ENCODE data around the gene FANCC.

Gene FANCC

DNA sequence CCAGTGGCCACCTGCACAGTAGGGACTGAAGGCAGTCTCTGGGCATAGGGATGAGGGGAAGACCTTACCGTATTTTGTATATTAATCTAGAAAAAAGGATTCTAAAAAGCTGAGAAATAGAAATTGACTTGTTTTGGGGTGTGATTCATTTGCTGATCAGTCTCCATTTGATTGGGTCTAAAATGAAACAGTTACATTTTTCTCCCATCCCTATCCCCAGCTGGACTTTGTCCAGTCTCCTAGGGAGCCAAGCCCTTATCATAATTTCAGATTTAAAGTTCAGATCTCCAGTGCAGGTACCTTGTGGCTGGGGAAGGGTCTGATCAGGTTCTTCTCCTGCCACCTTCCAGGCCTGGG is 240.8 kb downstream of the FANCC start:
- no peak for DNase-seq (ENCODE audit: low read depth, low spot score)
- Histone ChIP-seq H3K9me3 (ENCODE audit: insufficient read depth, low read length) (no peaks in the 10 kb centered on the region), H3K9ac (ENCODE audit: insufficient read length, low read depth) (no peak overlapping the region), H3K27me3 (ENCODE audit: insufficient read depth, insufficient read length) (no peaks in the 10 kb centered on the region), H3K36me3 (ENCODE audit: insufficient read depth, insufficient read length, low read length) (peaks cover 37% of the 10 kb centered on the region), H3K4me1 (ENCODE audit: insufficient read depth, insufficient read length) (peaks cover 15% of the 10 kb centered on the region), H3K4me3 (ENCODE audit: insufficient read length, low read depth) (no peak overlapping the region)
- TF ChIP-seq ZNF274 (IDR thresholded peaks at IDR 0.05; ENCODE audit: low read depth, low read length) = no peak
- no peak for TF ChIP-seq SUZ12 (IDR thresholded peaks at IDR 0.05; ENCODE audit: extremely low read depth, insufficient read depth, insufficient read length)
- no peak for TF ChIP-seq YY1 (IDR thresholded peaks at IDR 0.05; ENCODE audit: insufficient read depth, insufficient read length)

DNA sequence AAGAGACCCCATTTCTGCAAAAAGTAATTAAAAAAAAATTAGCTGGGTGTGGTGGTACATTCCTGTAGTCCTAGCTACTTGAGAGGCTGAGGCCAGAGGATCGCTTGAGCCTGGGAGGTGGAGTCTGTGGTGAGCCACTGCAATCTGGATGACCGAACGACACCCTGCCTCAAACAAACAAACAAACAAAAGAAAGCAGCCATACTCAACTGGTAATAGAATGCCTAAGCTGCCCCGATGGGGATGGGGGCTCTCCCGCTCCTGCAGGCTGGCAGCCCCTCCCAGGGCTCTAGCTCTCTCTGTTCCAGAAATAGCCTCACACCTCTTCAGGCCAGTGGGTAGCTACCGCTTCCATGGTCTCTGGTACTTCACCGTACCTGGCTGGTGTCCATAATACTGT is 241.8 kb downstream of the FANCC start:
- H3K9ac ChIP-seq (ENCODE audit: insufficient read length, low read depth) = no peak overlapping the region
- no peak for DNase-seq (ENCODE audit: low read depth, low spot score)
- TF ChIP-seq ZNF274 (IDR thresholded peaks at IDR 0.05; ENCODE audit: low read depth, low read length) (no peak), YY1 (IDR thresholded peaks at IDR 0.05; ENCODE audit: insufficient read depth, insufficient read length) (no peak), SUZ12 (IDR thresholded peaks at IDR 0.05; ENCODE audit: extremely low read depth, insufficient read depth, insufficient read length) (no peak)
- H3K36me3 ChIP-seq (ENCODE audit: insufficient read depth, insufficient read length, low read length) = peaks cover 32% of the 10 kb centered on the region
- no peak overlapping the region for H3K4me3 ChIP-seq (ENCODE audit: insufficient read length, low read depth)
- peaks cover 15% of the 10 kb centered on the region for H3K4me1 ChIP-seq (ENCODE audit: insufficient read depth, insufficient read length)
- no peaks in the 10 kb centered on the region for H3K27me3 ChIP-seq (ENCODE audit: insufficient read depth, insufficient read length)
- no peaks in the 10 kb centered on the region for H3K9me3 ChIP-seq (ENCODE audit: insufficient read depth, low read length)

DNA sequence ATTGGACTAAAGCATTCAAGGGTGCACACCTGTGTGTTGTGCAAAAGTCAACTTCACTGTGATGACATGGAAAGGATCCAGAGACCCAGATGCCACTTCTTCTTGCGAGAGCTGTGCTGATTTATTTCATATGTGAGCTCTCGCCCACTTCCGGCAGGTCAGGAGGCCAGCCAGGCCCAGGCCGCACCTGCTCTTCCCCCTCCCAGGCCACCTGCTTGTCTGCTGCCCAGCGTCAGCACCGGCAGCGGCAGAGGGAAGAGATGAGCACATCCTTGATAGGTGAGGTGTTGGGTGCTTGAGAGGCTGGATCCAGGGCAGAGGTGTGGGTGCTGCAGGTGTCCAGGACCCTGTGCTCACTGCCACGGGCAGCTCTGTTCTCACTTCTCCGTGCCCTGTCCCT is 242.9 kb downstream of the FANCC start:
- H3K4me1 ChIP-seq (ENCODE audit: insufficient read depth, insufficient read length) = peaks cover 15% of the 10 kb centered on the region
- no peak for DNase-seq (ENCODE audit: low read depth, low spot score)
- H3K36me3 ChIP-seq (ENCODE audit: insufficient read depth, insufficient read length, low read length) = peaks cover 39% of the 10 kb centered on the region
- H3K27me3 ChIP-seq (ENCODE audit: insufficient read depth, insufficient read length) = no peaks in the 10 kb centered on the region
- no peaks in the 10 kb centered on the region for H3K9me3 ChIP-seq (ENCODE audit: insufficient read depth, low read length)
- no peak overlapping the region for H3K9ac ChIP-seq (ENCODE audit: insufficient read length, low read depth)
- no peak overlapping the region for H3K4me3 ChIP-seq (ENCODE audit: insufficient read length, low read depth)
- TF ChIP-seq ZNF274 (IDR thresholded peaks at IDR 0.05; ENCODE audit: low read depth, low read length) = no peak
- TF ChIP-seq YY1 (IDR thresholded peaks at IDR 0.05; ENCODE audit: insufficient read depth, insufficient read length) = no peak
- TF ChIP-seq SUZ12 (IDR thresholded peaks at IDR 0.05; ENCODE audit: extremely low read depth, insufficient read depth, insufficient read length) = no peak

- no peak overlapping the region for H3K9ac ChIP-seq (ENCODE audit: insufficient read length, low read depth)
- peaks cover 40% of the 10 kb centered on the region for H3K36me3 ChIP-seq (ENCODE audit: insufficient read depth, insufficient read length, low read length)
- DNase-seq (ENCODE audit: low read depth, low spot score) = no peak
- TF ChIP-seq YY1 (IDR thresholded peaks at IDR 0.05; ENCODE audit: insufficient read depth, insufficient read length) = no peak
- no peak for TF ChIP-seq SUZ12 (IDR thresholded peaks at IDR 0.05; ENCODE audit: extremely low read depth, insufficient read depth, insufficient read length)
- TF ChIP-seq ZNF274 (IDR thresholded peaks at IDR 0.05; ENCODE audit: low read depth, low read length) = no peak
- no peaks in the 10 kb centered on the region for H3K27me3 ChIP-seq (ENCODE audit: insufficient read depth, insufficient read length)
- peaks cover 12% of the 10 kb centered on the region for H3K4me1 ChIP-seq (ENCODE audit: insufficient read depth, insufficient read length)
- H3K4me3 ChIP-seq (ENCODE audit: insufficient read length, low read depth) = no peak overlapping the region
- no peaks in the 10 kb centered on the region for H3K9me3 ChIP-seq (ENCODE audit: insufficient read depth, low read length)
Observed at GRCh38 chr9:95073918-95074317, 243.6 kb downstream of the FANCC start.

DNA sequence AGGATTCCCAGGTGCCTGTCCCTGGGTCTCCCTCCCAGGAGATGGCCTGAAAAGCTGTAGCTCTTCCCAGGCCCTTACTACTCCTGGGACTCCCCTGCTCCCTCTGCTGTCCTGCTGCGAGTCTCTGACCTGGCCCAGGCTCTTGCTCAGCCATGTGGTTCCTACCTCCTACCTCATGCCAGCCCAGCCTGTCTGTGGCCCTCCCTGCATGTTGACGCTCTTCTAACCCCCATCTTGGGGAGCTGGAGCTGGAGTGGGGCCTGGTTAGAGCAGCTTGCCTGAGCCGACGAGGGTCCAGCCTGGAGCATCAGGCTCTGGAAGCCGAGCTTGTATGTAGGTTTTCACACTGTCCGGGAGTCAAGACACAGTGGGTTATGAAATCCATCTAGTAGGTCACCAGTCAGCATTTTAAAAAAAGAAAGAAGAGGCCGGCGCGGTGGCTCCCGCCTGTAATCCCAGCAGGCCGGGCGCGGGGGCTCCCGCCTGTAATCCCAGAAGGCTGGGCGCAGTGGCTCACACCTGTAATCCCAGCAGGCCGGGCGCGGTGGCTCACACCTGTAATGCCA is 244.4 kb downstream of the FANCC start:
- Histone ChIP-seq H3K27me3 (ENCODE audit: insufficient read depth, insufficient read length) (no peaks in the 10 kb centered on the region), H3K4me3 (ENCODE audit: insufficient read length, low read depth) (no peak overlapping the region), H3K9me3 (ENCODE audit: insufficient read depth, low read length) (no peaks in the 10 kb centered on the region), H3K4me1 (ENCODE audit: insufficient read depth, insufficient read length) (peaks cover 6% of the 10 kb centered on the region), H3K36me3 (ENCODE audit: insufficient read depth, insufficient read length, low read length) (peaks cover 46% of the 10 kb centered on the region), H3K9ac (ENCODE audit: insufficient read length, low read depth) (no peak overlapping the region)
- TF ChIP-seq SUZ12 (IDR thresholded peaks at IDR 0.05; ENCODE audit: extremely low read depth, insufficient read depth, insufficient read length) (no peak), ZNF274 (IDR thresholded peaks at IDR 0.05; ENCODE audit: low read depth, low read length) (no peak), YY1 (IDR thresholded peaks at IDR 0.05; ENCODE audit: insufficient read depth, insufficient read length) (no peak)
- no peak for DNase-seq (ENCODE audit: low read depth, low spot score)

- no peaks in the 10 kb centered on the region for H3K9me3 ChIP-seq (ENCODE audit: insufficient read depth, low read length)
- no peak for TF ChIP-seq ZNF274 (IDR thresholded peaks at IDR 0.05; ENCODE audit: low read depth, low read length)
- no peak for TF ChIP-seq YY1 (IDR thresholded peaks at IDR 0.05; ENCODE audit: insufficient read depth, insufficient read length)
- TF ChIP-seq SUZ12 (IDR thresholded peaks at IDR 0.05; ENCODE audit: extremely low read depth, insufficient read depth, insufficient read length) = no peak
- peaks cover under 1% of the 10 kb centered on the region for H3K4me1 ChIP-seq (ENCODE audit: insufficient read depth, insufficient read length)
- no peak overlapping the region for H3K9ac ChIP-seq (ENCODE audit: insufficient read length, low read depth)
- peaks cover 56% of the 10 kb centered on the region for H3K36me3 ChIP-seq (ENCODE audit: insufficient read depth, insufficient read length, low read length)
- DNase-seq (ENCODE audit: low read depth, low spot score) = no peak
- H3K4me3 ChIP-seq (ENCODE audit: insufficient read length, low read depth) = no peak overlapping the region
- H3K27me3 ChIP-seq (ENCODE audit: insufficient read depth, insufficient read length) = no peaks in the 10 kb centered on the region
Observed at GRCh38 chr9:95071925-95072324, 245.6 kb downstream of the FANCC start.

GRCh38 chr9:95071450-95071849 is 246.1 kb downstream of the FANCC start:
- Histone ChIP-seq H3K4me3 (ENCODE audit: insufficient read length, low read depth) (no peak overlapping the region), H3K36me3 (ENCODE audit: insufficient read depth, insufficient read length, low read length) (peaks cover 59% of the 10 kb centered on the region), H3K9me3 (ENCODE audit: insufficient read depth, low read length) (no peaks in the 10 kb centered on the region), H3K9ac (ENCODE audit: insufficient read length, low read depth) (no peak overlapping the region), H3K27me3 (ENCODE audit: insufficient read depth, insufficient read length) (no peaks in the 10 kb centered on the region), H3K4me1 (ENCODE audit: insufficient read depth, insufficient read length) (no peaks in the 10 kb centered on the region)
- DNase-seq (ENCODE audit: low read depth, low spot score) = no peak
- TF ChIP-seq YY1 (IDR thresholded peaks at IDR 0.05; ENCODE audit: insufficient read depth, insufficient read length) (no peak), SUZ12 (IDR thresholded peaks at IDR 0.05; ENCODE audit: extremely low read depth, insufficient read depth, insufficient read length) (no peak), ZNF274 (IDR thresholded peaks at IDR 0.05; ENCODE audit: low read depth, low read length) (no peak)
